ENCODE data around the gene GLO1. TPM values are rescaled to one million over a fixed set of nuclear protein-coding genes. Genes with fewer than 3 reads are reported as not detected.

Gene GLO1
- 218 and 252 TPM in 2 replicates for total RNA-seq

DNA sequence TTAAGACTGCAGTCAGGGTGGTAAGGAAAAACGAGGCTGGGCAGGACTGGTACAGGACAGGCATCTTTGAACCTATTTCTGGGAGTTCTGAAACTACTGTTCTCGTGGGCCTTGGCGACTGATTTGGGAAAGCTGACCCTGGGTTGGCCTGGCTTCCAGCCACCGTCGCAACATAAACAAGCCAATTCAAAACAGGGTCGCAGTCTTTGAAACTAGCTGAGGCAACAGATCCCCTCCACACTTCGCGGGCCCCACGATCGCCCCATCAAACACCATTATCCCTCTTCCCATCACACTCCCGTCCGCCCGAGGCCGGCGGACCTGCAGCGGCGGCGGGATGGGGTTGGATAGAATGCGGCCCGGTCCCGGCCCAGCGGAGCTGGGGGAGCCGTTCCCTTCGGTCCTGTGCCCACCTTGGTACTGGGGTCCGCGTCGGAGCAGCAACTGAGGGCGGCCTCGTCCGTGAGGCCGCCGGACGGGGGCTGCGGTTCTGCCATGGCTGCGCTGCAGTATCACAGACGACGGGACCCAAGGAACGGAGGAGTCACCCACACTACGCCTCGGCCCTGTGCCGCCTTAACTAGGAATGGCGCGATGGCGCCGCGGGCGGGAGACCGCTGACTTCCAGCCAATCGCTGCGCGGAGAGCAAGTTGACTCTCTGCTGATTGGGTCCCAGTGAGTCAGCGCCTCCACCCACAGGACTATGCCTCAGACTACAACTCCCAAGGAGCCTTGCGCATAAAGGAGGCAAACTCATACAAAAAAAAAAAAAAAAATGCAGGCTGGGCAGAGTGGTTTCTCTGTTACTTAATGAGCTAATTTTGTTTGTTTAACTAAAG is at the start of gene GLO1:
Gene GLO1, minus strand, starts transcription at position 588 of the 840 bp plus-strand sequence. Its CDS starts 91 bp downstream, at position 497.

DNA sequence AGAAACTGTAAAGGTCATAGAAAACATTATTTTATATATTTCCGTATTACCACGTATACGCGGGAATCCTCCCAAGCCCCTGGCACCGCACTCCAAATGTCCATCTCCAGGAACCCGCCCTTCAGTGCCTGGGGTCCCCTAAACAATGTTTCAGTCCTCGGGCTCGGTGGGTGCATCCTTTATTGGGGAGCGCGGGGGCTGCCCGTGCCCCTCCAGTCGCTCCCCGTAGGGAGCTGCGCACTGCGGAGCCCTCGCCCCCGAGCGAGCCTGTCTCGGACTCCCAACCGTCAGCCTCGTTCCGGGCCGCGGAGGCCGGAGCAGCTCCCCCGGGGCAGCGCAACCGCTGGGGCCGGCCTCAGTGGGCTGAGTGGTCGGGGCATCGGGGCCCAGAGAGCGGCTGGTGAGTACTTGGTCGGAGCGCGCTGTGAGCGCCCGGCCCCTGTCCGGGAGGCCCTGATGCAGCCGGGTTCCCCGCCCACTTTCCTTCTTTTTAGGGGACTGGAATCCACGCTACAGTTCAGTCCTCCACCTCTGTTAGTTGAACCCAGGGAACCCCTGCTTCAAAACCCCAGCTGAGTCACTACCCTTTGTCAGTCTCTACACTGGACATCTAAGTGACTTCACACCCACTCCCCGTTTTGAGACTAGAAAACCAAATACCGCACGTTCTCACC is 12.2 kb upstream of the GLO1 start, which contains the start of gene DNAH8:
Gene DNAH8, plus strand, starts transcription at position 296 of the 674 bp plus-strand sequence. CDS start 7,499 bp downstream, outside the sequence.

DNA sequence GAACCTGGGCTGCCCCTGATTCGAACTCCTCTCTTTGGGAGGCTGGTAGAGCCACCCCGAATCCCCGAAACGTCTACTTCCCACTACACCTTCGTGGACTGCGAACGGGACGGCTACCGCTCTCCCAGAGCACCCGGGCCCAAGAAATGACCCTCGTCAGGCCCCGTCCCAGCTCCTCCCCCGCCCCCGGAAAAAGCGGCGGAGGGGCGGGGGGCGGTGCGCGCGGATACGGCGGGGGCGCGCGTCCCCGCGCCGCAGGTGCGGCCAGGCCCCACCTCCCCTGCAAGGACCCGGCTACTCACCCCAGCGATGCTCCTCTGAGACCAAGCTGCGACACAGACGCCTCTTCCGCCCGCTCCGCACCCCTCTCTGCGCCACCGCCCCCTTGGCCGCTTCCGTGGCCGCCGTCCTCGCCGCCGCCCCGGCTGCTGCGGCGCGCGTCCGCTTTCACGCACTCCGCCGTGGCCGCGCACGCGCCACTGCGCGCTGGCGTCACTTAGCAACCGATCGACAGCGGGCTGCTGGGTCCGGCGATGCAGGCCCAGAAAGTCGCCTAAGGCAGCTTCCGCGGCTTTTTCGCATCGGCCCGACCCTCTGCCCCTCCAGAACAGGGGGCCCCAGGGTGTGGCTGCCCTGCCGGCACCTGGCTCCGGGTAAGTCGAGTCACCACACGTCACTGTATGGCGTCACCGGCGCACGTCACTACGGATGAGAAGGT is 63.3 kb downstream of the GLO1 start, which contains the start of gene BTBD9:
Gene BTBD9, minus strand, starts transcription at position 432 of the 718 bp plus-strand sequence.

Other genes starting within 250 kb of the GLO1 start
- gene BTBD9, start 63.2 kb downstream of the GLO1 start, total RNA-seq, result 3.5 and 9.2 TPM in 2 replicates
- gene DNAH8, start 12.2 kb upstream of the GLO1 start, total RNA-seq, result not detected in 2 replicates

All from myometrial cell (primary cell).